PC-9 (cell line): ENCODE measurements around the gene PSMG4. TPM values are rescaled to one million over a fixed set of nuclear protein-coding genes. Genes with fewer than 3 reads are reported as not detected.

Experiments used
- BruUV-seq: library from RNA; stranded (reverse); fragments of 400-500 nt; replicated peaks from 2 replicates; lab custom pipeline; 2021; lab: Mats Ljungman, UMichigan
- CTCF ChIA-PET: fragments of 300-600 bp; sonication (Branson Sonifier 250); formaldehyde crosslinking; loops from one replicate; lab custom pipeline; 2022; ENCODE audit warnings: antibody characterized with exemption; lab: Charles Lee
- POLR2A ChIA-PET: fragments of 300-600 bp; sonication (Branson Sonifier 250); formaldehyde crosslinking; loops from one replicate; lab custom pipeline; 2022; ENCODE audit warnings: antibody characterized with exemption; ENCODE audit not compliant: unreplicated experiment; lab: Charles Lee
- DNase-seq, 2 experiments: peaks; one replicate each; pipeline versions ENCODE4 v3.0.0 to v3.0.0-alpha.2; 2015 to 2022; ENCODE audit warnings: mixed read lengths in 1 of 2
- H2AFZ ChIP-seq: fragments of 200-600 bp; sonication (generic); 2 replicates; pipeline ENCODE4 v1.8.1; 2017; ENCODE audit warnings: antibody characterized with exemption
- H3F3A ChIP-seq: fragments of 200-600 bp; sonication (generic); 2 replicates; pipeline ENCODE4 v1.8.1; 2017; ENCODE audit warnings: antibody characterized with exemption, mild to moderate bottlenecking, low read depth; ENCODE audit not compliant: insufficient read depth
- H3K27ac ChIP-seq: fragments of 200-600 bp; sonication (generic); 2 replicates; pipeline ENCODE4 v1.6.1; 2016; ENCODE audit warnings: mixed run types
- H3K27me3 ChIP-seq: fragments of 200-600 bp; sonication (generic); 2 replicates; pipeline ENCODE4 v1.6.1; 2016; ENCODE audit warnings: low read depth, mixed run types; ENCODE audit not compliant: insufficient read depth
- H3K36me3 ChIP-seq: fragments of 200-600 bp; sonication (generic); 2 replicates; pipeline ENCODE4 v1.6.1; 2016; ENCODE audit warnings: low read depth, mixed run types
- H3K4me1 ChIP-seq: fragments of 200-600 bp; sonication (generic); replicated peaks from 2 replicates; pipeline ENCODE4 v1.6.1; 2016; ENCODE audit warnings: mixed run types; ENCODE audit not compliant: insufficient read depth
- H3K4me2 ChIP-seq: fragments of 200-600 bp; sonication (generic); 2 replicates; pipeline ENCODE4 v1.6.1; 2017; ENCODE audit warnings: mixed run types
- H3K4me3 ChIP-seq: fragments of 200-600 bp; sonication (generic); 2 replicates; pipeline ENCODE4 v1.6.1; 2016; ENCODE audit warnings: mixed run types
- H3K79me2 ChIP-seq: fragments of 200-600 bp; sonication (generic); 2 replicates; pipeline ENCODE4 v1.6.1; 2017; ENCODE audit warnings: low read depth, mixed run types
- H3K9me2 ChIP-seq: fragments of 200-600 bp; sonication (generic); 2 replicates; pipeline ENCODE4 v1.8.1; 2017; ENCODE audit warnings: mild to moderate bottlenecking; ENCODE audit not compliant: insufficient read depth
- H3K9me3 ChIP-seq: fragments of 200-600 bp; sonication (generic); 2 replicates; pipeline ENCODE4 v1.8.1; 2016; ENCODE audit warnings: low read depth; ENCODE audit not compliant: insufficient read depth
- H4K20me1 ChIP-seq: fragments of 200-600 bp; sonication (generic); 2 replicates; pipeline ENCODE4 v1.8.1; 2017; ENCODE audit not compliant: insufficient read depth
- EZH2 ChIP-seq: fragments of 200-600 bp; sonication (generic); IDR thresholded peaks from 2 replicates; pipeline ENCODE4 v1.8.0; 2017; ENCODE audit warnings: antibody characterized with exemption, low read depth
- intact Hi-C: fragments of 100-400 bp; cut with micrococcal nuclease; formaldehyde crosslinking; loops from one replicate; pipeline ENCODE4 v1.10.0; 2022; ENCODE audit not compliant: unreplicated experiment
- total RNA-seq: library from RNA; stranded (reverse); gene quantifications from 2 replicates; pipeline ENCODE4 v1.2.3, GENCODE V29; 2021
- TF ChIP-seq, protein P1 (sequence below): fragments of 200-600 bp; sonication (generic); conservative IDR thresholded peaks from 2 replicates; pipeline ENCODE4 v1.6.1; 2017; ENCODE audit warnings: mixed run types, antibody characterized with exemption, mild to moderate bottlenecking, moderate library complexity

The PSMG4 gene
- total RNA-seq, 1 experiment from 2014 or later: 33.8 TPM

GRCh38 chr6:3252861-3253596 lies 5.7 kb upstream of the PSMG4 start:
- Histone ChIP-seq H3K9me2 (no peaks in the 10 kb centered on the region), H3K4me1 (peaks cover 15% of the 10 kb centered on the region), H4K20me1 (no peaks in the 10 kb centered on the region), H3K36me3 (no peaks in the 10 kb centered on the region), H3K4me3 (peak overlapping the region; percentile 33; the same call in 1 of the 2 replicates), H3F3A (peaks cover 16% of the 10 kb centered on the region; the same call in 1 of the 2 replicates), H3K4me2 (peak overlapping the region; percentile 75), H2AFZ (peak overlapping the region; percentile 55), H3K27me3 (no peaks in the 10 kb centered on the region), H3K27ac (peak overlapping the region; percentile 64), H3K9me3 (no peaks in the 10 kb centered on the region), H3K79me2 (no peaks in the 10 kb centered on the region)
- no TSS peak for BruUV-seq
- CTCF ChIA-PET: no interaction called here
- intact Hi-C loops: loop anchor here (2.0 to 5.0 kb wide), 2 partner anchors 134 to 256 kb away; partner anchors contain the start of genes BPHL and NQO2
- DNase-seq: peak in 1 of 2 experiments; percentile 16
- POLR2A ChIA-PET: interaction anchor here (0.5 kb wide), 1 partner anchor 770 kb away, joined by 3 read pairs; no protein-coding TSS in a partner anchor
- TF ChIP-seq, protein P1, sequence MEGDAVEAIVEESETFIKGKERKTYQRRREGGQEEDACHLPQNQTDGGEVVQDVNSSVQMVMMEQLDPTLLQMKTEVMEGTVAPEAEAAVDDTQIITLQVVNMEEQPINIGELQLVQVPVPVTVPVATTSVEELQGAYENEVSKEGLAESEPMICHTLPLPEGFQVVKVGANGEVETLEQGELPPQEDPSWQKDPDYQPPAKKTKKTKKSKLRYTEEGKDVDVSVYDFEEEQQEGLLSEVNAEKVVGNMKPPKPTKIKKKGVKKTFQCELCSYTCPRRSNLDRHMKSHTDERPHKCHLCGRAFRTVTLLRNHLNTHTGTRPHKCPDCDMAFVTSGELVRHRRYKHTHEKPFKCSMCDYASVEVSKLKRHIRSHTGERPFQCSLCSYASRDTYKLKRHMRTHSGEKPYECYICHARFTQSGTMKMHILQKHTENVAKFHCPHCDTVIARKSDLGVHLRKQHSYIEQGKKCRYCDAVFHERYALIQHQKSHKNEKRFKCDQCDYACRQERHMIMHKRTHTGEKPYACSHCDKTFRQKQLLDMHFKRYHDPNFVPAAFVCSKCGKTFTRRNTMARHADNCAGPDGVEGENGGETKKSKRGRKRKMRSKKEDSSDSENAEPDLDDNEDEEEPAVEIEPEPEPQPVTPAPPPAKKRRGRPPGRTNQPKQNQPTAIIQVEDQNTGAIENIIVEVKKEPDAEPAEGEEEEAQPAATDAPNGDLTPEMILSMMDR: no peak
- no peak for TF ChIP-seq EZH2

DNA sequence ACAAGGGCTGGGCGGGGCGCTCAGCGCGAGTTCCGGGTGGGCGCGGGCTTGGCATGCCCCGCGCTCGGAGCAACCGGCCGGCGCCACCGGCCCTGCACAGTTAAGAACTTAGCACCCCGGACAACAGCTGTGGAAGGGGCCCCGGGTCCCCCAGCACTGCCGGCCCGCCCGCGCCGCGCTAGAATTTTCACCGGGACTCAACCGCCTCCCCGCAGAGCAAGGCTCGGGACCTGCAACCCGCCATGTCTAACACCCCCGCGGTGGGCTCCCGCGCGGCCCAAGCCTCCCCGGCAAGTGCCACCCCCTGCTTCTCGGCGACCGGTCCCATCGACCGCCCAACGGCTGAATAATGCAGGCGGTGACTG lies 5.2 kb upstream of the PSMG4 start:
- H3K79me2 ChIP-seq: no peaks in the 10 kb centered on the region
- H4K20me1 ChIP-seq: no peaks in the 10 kb centered on the region
- no peak overlapping the region for H3K4me2 ChIP-seq
- no peak overlapping the region for H2AFZ ChIP-seq
- ChIA-PET POLR2A (interaction anchor here (0.6 kb wide), 1 partner anchor 189 kb away, joined by 3 read pairs; no protein-coding TSS in a partner anchor), CTCF (no interaction called here)
- no peak for DNase-seq
- H3K27me3 ChIP-seq: no peaks in the 10 kb centered on the region
- BruUV-seq: no TSS peak
- H3K4me3 ChIP-seq: no peak overlapping the region
- H3K27ac ChIP-seq: no peak overlapping the region
- H3K9me2 ChIP-seq: no peaks in the 10 kb centered on the region
- no peaks in the 10 kb centered on the region for H3K9me3 ChIP-seq
- intact Hi-C loops: loop anchor here (2.0 to 5.0 kb wide), 2 partner anchors 135 to 256 kb away; partner anchors contain the start of genes BPHL and NQO2
- H3K4me1 ChIP-seq: peaks cover 15% of the 10 kb centered on the region
- H3K36me3 ChIP-seq: no peaks in the 10 kb centered on the region
- H3F3A ChIP-seq: peaks cover 16% of the 10 kb centered on the region; the same call in 1 of the 2 replicates
- TF ChIP-seq, protein P1: no peak
- TF ChIP-seq EZH2: no peak

GRCh38 chr6:3258201-3258600 lies 546 bp upstream of the PSMG4 start:
- Histone ChIP-seq H3K4me3 (no peak overlapping the region), H3K27me3 (no peaks in the 10 kb centered on the region), H3K27ac (no peak overlapping the region), H3K36me3 (no peaks in the 10 kb centered on the region), H3K4me2 (peak overlapping the region; percentile 69), H3K79me2 (peaks cover 35% of the 10 kb centered on the region), H3K9me3 (no peaks in the 10 kb centered on the region), H3K4me1 (peaks cover 6% of the 10 kb centered on the region), H4K20me1 (no peaks in the 10 kb centered on the region; the same call in 1 of the 2 replicates), H3K9me2 (no peaks in the 10 kb centered on the region), H2AFZ (no peak overlapping the region), H3F3A (peaks cover 1% of the 10 kb centered on the region; the same call in 1 of the 2 replicates)
- ChIA-PET CTCF (interaction anchor here (0.7 kb wide), 1 partner anchor 132 kb away, joined by 3 read pairs; no protein-coding TSS in a partner anchor), POLR2A (interaction anchor here (0.5 kb wide), 1 partner anchor 132 kb away, joined by 3 read pairs; no protein-coding TSS in a partner anchor)
- no peak for TF ChIP-seq EZH2
- TF ChIP-seq, protein P1: no peak
- no peak for DNase-seq
- BruUV-seq: no TSS peak
- intact Hi-C loops: loop anchor here (2.0 kb wide), 2 partner anchors 131 to 189 kb away; partner anchors contain the start of gene RIPK1
